Smooth muscle cell (in vitro differentiated cells): Measurements from ENCODE around the gene NBEAL1. TPM values are rescaled to one million over a fixed set of nuclear protein-coding genes. Genes with fewer than 3 reads are reported as not detected.
A peak's percentile ranks its signal among the peaks of the same experiment; 100 is the strongest.
"Not testable (repeated sequence)": the region's sequence is repeated elsewhere in the genome, so short reads cannot be mapped to it uniquely, and the experiment has no call there.

Source experiments
- DNase-seq: peaks from one replicate; lab custom pipeline; 2025; ENCODE audit not compliant: unreplicated experiment; lab: John Stamatoyannopoulos, UW
- H2AFZ ChIP-seq: fragments of 200-600 bp; sonication (generic); 2 replicates; pipeline ENCODE4 v1.6.0; 2016; ENCODE audit warnings: antibody characterized with exemption, low read depth, mild to moderate bottlenecking
- H3F3A ChIP-seq: fragments of 200-600 bp; sonication (generic); 2 replicates; pipeline ENCODE4 v1.6.0; 2017; ENCODE audit warnings: antibody characterized with exemption, low read depth
- H3K27ac ChIP-seq: fragments of 200-600 bp; sonication (generic); 2 replicates; pipeline ENCODE4 v1.5.1; 2016; ENCODE audit warnings: low read depth, mild to moderate bottlenecking
- H3K27me3 ChIP-seq: fragments of 200-600 bp; sonication (generic); 2 replicates; pipeline ENCODE4 v1.6.1; 2016; ENCODE audit warnings: low read depth, mild to moderate bottlenecking
- H3K36me3 ChIP-seq: fragments of 200-600 bp; sonication (generic); 2 replicates; pipeline ENCODE4 v1.5.1; 2016; ENCODE audit warnings: low read depth
- H3K4me1 ChIP-seq: fragments of 200-600 bp; sonication (generic); 2 replicates; pipeline ENCODE4 v1.5.1; 2016; ENCODE audit warnings: low read depth
- H3K4me2 ChIP-seq: fragments of 200-600 bp; sonication (generic); 2 replicates; pipeline ENCODE4 v1.6.0; 2016; ENCODE audit warnings: mild to moderate bottlenecking
- H3K4me3 ChIP-seq: fragments of 200-600 bp; sonication (generic); 2 replicates; pipeline ENCODE4 v1.5.1; 2016; ENCODE audit warnings: mild to moderate bottlenecking
- H3K79me2 ChIP-seq: fragments of 200-600 bp; sonication (generic); 2 replicates; pipeline ENCODE4 v1.6.0; 2016; ENCODE audit warnings: low read depth, mild to moderate bottlenecking
- H3K9ac ChIP-seq: fragments of 200-600 bp; sonication (generic); 2 replicates; pipeline ENCODE4 v1.6.0; 2016; ENCODE audit warnings: low read depth
- H3K9me3 ChIP-seq: fragments of 200-600 bp; sonication (generic); replicated peaks from 2 replicates; pipeline ENCODE4 v1.5.1; 2016; ENCODE audit warnings: low read depth
- H4K20me1 ChIP-seq: fragments of 200-600 bp; sonication (generic); 2 replicates; pipeline ENCODE4 v1.6.0; 2016; ENCODE audit warnings: low read depth
- WGBS: methylation state at CpG from one replicate; pipeline ENCODE4 v1.1.7; 2016; ENCODE audit warnings: low lambda C conversion rate; 5-methylcytosine and 5-hydroxymethylcytosine counted together
- polyA plus RNA-seq: library from polyadenylated mRNA; unstranded; fragments of >200 nt; fragmentation: Nextera tagmentation; extraction: Ambion mirVana; gene quantifications from 2 replicates; pipeline ENCODE4 v1.2.1, GENCODE V29; 2016
- total RNA-seq: library from RNA; depleted of rRNA; stranded (reverse); fragments of >200 nt; gene quantifications from 2 replicates; pipeline ENCODE4 v1.2.3, GENCODE V29; 2014
- TF ChIP-seq, protein P1 (sequence below): fragments of 200-600 bp; sonication (generic); IDR thresholded peaks from 2 replicates; pipeline ENCODE4 v1.5.1; 2017; ENCODE audit warnings: borderline replicate concordance, mild to moderate bottlenecking, antibody characterized with exemption; ENCODE audit not compliant: insufficient read depth, poor library complexity, severe bottlenecking

NBEAL1 gene
- total and polyA plus RNA-seq, 2 experiments from 2014 or later = 12.1 to 32.4 TPM

DNA sequence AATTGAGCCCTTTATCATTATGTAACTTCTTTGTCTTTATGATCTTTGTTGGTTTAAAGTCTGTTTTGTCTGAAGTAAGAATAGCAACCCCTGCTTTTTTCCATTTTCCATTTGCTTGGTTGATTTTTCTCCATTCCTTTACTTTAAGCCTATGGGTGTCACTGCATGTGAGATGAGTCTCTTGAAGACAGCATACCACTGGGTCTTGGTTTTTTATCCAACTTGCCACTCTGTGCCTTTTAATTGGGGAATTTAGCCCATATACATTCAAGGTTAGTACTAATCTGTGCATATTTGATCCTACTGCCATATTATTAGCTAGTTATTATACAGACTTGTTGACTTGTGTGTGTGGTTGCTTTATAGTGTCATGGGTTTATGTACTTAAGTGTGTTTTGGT, 89.6 kb downstream of the NBEAL1 start:
- H3K9ac ChIP-seq = no peak overlapping the region
- H3F3A ChIP-seq = peaks cover 27% of the 10 kb centered on the region
- H3K27me3 ChIP-seq = no peaks in the 10 kb centered on the region
- H3K4me2 ChIP-seq = no peak overlapping the region
- H4K20me1 ChIP-seq = no peaks in the 10 kb centered on the region
- TF ChIP-seq, protein P1, sequence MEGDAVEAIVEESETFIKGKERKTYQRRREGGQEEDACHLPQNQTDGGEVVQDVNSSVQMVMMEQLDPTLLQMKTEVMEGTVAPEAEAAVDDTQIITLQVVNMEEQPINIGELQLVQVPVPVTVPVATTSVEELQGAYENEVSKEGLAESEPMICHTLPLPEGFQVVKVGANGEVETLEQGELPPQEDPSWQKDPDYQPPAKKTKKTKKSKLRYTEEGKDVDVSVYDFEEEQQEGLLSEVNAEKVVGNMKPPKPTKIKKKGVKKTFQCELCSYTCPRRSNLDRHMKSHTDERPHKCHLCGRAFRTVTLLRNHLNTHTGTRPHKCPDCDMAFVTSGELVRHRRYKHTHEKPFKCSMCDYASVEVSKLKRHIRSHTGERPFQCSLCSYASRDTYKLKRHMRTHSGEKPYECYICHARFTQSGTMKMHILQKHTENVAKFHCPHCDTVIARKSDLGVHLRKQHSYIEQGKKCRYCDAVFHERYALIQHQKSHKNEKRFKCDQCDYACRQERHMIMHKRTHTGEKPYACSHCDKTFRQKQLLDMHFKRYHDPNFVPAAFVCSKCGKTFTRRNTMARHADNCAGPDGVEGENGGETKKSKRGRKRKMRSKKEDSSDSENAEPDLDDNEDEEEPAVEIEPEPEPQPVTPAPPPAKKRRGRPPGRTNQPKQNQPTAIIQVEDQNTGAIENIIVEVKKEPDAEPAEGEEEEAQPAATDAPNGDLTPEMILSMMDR = no peak
- peaks cover 15% of the 10 kb centered on the region for H3K36me3 ChIP-seq
- H3K79me2 ChIP-seq = no peaks in the 10 kb centered on the region
- no peak overlapping the region for H3K27ac ChIP-seq
- H2AFZ ChIP-seq = no peak overlapping the region
- no peaks in the 10 kb centered on the region for H3K9me3 ChIP-seq
- no peak for DNase-seq
- H3K4me1 ChIP-seq = peaks cover 10% of the 10 kb centered on the region
- no peak overlapping the region for H3K4me3 ChIP-seq

DNA sequence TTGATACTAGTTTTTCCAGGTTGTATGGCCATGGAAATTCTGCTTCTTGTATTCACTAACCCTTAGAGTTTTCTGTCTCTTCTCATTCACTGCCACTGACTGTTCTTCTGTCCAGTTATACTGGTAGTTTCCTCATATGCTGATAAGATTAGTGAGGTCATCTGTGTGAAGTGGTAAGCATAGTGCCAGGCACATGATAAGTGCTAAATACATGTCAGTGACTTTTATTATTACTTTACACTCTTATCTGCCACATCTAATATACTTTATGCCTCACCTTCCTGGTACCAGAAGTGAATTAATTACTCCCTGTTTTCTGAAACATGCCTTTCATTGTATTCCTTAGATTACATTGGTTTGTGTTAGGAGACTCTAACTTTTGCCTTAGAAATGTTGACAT, 91.3 kb downstream of the NBEAL1 start:
- H3K9ac ChIP-seq = no peak overlapping the region
- H3K9me3 ChIP-seq = no peaks in the 10 kb centered on the region
- no peaks in the 10 kb centered on the region for H4K20me1 ChIP-seq
- peaks cover 27% of the 10 kb centered on the region for H3F3A ChIP-seq
- H3K4me1 ChIP-seq = peaks cover 10% of the 10 kb centered on the region
- H3K79me2 ChIP-seq = no peaks in the 10 kb centered on the region
- peak overlapping the region; percentile 44 for H3K4me2 ChIP-seq
- TF ChIP-seq, protein P1 = no peak
- peak overlapping the region; percentile 56 for H3K27ac ChIP-seq
- H2AFZ ChIP-seq = no peak overlapping the region
- H3K36me3 ChIP-seq = peaks cover 14% of the 10 kb centered on the region
- DNase-seq = no peak
- no peak overlapping the region for H3K4me3 ChIP-seq
- no peaks in the 10 kb centered on the region for H3K27me3 ChIP-seq

DNA sequence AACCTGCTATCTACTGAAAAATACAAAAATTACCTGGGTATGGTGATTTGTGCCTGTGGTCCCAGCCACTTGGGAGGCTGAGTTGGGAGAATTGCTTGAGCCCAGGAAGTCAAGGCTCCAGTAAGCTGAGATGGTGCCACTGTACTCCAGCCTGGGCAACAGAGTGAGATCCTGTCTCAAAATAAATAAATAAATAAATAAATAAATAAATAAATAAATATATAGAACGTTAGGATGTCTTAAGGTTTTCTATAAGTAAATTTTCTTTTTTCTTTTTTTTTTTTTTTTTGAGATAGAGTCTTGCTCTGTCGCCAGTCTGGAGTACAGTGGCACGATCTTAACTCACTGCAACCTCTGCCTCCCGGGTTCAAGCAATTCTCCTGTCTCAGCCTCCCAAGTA, 95.8 kb downstream of the NBEAL1 start:
- H3K27ac ChIP-seq, H2AFZ ChIP-seq, DNase-seq, H3K9ac ChIP-seq, H4K20me1 ChIP-seq, H3K79me2 ChIP-seq, H3K9me3 ChIP-seq, H3K4me2 ChIP-seq, H3K4me3 ChIP-seq, H3K27me3 ChIP-seq, H3K4me1 ChIP-seq: not testable (repeated sequence)
- H3K36me3 ChIP-seq = peaks cover 17% of the 10 kb centered on the region
- H3F3A ChIP-seq = peaks cover 11% of the 10 kb centered on the region
- 74% methylated on average over 4 of the region's 4 CpGs for WGBS

DNA sequence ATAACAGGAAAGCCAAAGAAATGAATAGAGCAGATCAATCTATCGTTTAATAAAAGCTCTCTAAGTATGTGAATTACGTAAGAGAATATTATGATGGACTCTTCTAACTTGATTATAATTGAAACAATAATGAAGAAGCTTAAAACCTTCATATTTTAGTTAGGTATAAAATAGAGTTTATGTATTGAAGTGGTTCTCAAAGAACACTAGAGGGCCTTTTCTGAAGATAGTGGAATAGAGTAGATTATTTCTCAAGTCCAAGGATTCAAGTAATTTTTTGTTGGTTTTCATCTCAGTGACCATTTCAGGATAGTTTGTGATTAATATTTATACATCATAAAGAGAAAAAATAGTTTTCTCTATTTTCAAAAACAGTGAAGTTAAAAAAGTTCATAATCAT, 97.7 kb downstream of the NBEAL1 start:
- Histone ChIP-seq H3K36me3 (peaks cover 24% of the 10 kb centered on the region), H3K9me3 (no peaks in the 10 kb centered on the region), H2AFZ (no peak overlapping the region), H3F3A (no peaks in the 10 kb centered on the region), H3K27ac (no peak overlapping the region), H3K4me2 (no peak overlapping the region), H3K9ac (no peak overlapping the region), H3K79me2 (no peaks in the 10 kb centered on the region), H3K4me3 (no peak overlapping the region), H3K27me3 (no peaks in the 10 kb centered on the region), H3K4me1 (no peaks in the 10 kb centered on the region), H4K20me1 (no peaks in the 10 kb centered on the region)
- TF ChIP-seq, protein P1 = no peak
- WGBS = 94% methylated on average over 2 of the region's 2 CpGs
- no peak for DNase-seq

DNA sequence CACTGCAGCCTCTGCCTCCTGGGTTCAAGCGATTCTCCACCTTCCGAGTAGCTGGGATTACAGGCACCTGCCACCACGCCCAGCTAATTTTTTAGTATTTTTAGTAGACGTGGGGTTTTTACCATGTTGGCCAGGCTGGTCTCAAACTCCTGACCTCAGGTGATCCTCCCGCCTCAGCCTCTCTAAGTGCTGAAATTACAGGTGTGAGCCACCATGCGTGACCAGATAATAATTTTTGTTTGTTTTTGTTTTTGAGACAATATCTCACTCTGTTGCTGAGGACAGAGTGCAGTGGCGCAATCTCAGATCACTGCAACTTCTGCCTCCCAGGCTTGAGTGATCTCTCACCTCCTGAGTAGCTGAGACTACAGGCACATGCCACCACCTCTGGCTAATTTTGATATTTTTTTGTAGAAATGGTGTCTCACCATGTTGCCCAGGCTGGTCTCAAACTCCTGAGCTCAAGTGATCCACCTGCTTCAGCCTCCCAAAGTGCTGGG, 100.6 kb downstream of the NBEAL1 start:
- peaks cover 16% of the 10 kb centered on the region for H3K36me3 ChIP-seq
- not testable (repeated sequence) for DNase-seq, H4K20me1 ChIP-seq, H3K4me3 ChIP-seq, H3F3A ChIP-seq, H2AFZ ChIP-seq, H3K27ac ChIP-seq, H3K4me2 ChIP-seq, H3K27me3 ChIP-seq, H3K4me1 ChIP-seq, H3K79me2 ChIP-seq, H3K9me3 ChIP-seq, H3K9ac ChIP-seq
- WGBS = 96% methylated on average over 7 of the region's 7 CpGs
